H54 (cell line): ENCODE measurements around the gene EFNA5.

Experiments used
- DNase-seq: peaks from one replicate; pipeline ENCODE4 v3.0.0; 2011; ENCODE audit warnings: low spot score, mixed read lengths; ENCODE audit not compliant: insufficient read length
- FAIRE-seq: peaks from 3 replicates; lab custom pipeline; 2011; peaks lifted over from hg19 to GRCh38; lab: Jason Lieb, UNC
- POLR2A ChIP-seq: IDR thresholded peaks from 2 replicates; pipeline ENCODE4 v1.6.1; 2011; ENCODE audit warnings: low read depth, mild to moderate bottlenecking, low read length

EFNA5 gene

GRCh38 chr5:107646418-107646817 lies 24.3 kb downstream of the EFNA5 start:
- no peak for FAIRE-seq
- DNase-seq: no peak
- no peak for TF ChIP-seq POLR2A

GRCh38 chr5:107640568-107640967 lies 30.2 kb downstream of the EFNA5 start:
- TF ChIP-seq POLR2A: no peak
- FAIRE-seq (no peak), DNase-seq (no peak)

- FAIRE-seq: no peak
Observed at GRCh38 chr5:107639990-107640389, 30.7 kb downstream of the EFNA5 start.

GRCh38 chr5:107636555-107636954 lies 34.2 kb downstream of the EFNA5 start:
- DNase-seq (no peak), FAIRE-seq (no peak)
- TF ChIP-seq POLR2A: no peak

More at GRCh38 chr5:107639990-107640389, 30.7 kb downstream of the EFNA5 start:
- DNase-seq: no peak
- TF ChIP-seq POLR2A: no peak

GRCh38 chr5:107636068-107636467 lies 34.7 kb downstream of the EFNA5 start:
- FAIRE-seq (no peak), DNase-seq (no peak)
- TF ChIP-seq POLR2A: no peak

- no peak for TF ChIP-seq POLR2A
- FAIRE-seq (no peak), DNase-seq (no peak)
Observed at GRCh38 chr5:107634981-107635848, 35.5 kb downstream of the EFNA5 start.

- FAIRE-seq: peak; percentile 53
Observed at GRCh38 chr5:107633171-107633901, 37.4 kb downstream of the EFNA5 start.

GRCh38 chr5:107631805-107632362 lies 38.9 kb downstream of the EFNA5 start:
- TF ChIP-seq POLR2A: no peak
- DNase-seq: no peak
- no peak for FAIRE-seq

More at GRCh38 chr5:107633171-107633901, 37.4 kb downstream of the EFNA5 start:
- DNase-seq: peak; percentile 7
- TF ChIP-seq POLR2A: no peak

GRCh38 chr5:107630184-107630583 lies 40.6 kb downstream of the EFNA5 start:
- no peak for TF ChIP-seq POLR2A
- FAIRE-seq (no peak), DNase-seq (no peak)

GRCh38 chr5:107624235-107624634 lies 46.5 kb downstream of the EFNA5 start:
- no peak for DNase-seq
- FAIRE-seq: peak; percentile 11
- no peak for TF ChIP-seq POLR2A

- DNase-seq (no peak), FAIRE-seq (no peak)
- no peak for TF ChIP-seq POLR2A
Observed at GRCh38 chr5:107621089-107621488, 49.6 kb downstream of the EFNA5 start.

- peak; percentile 43 for FAIRE-seq
Observed at GRCh38 chr5:107619781-107620180, 51.0 kb downstream of the EFNA5 start.

GRCh38 chr5:107618242-107618641 lies 52.5 kb downstream of the EFNA5 start:
- DNase-seq (no peak), FAIRE-seq (peak; percentile 91)
- TF ChIP-seq POLR2A: no peak

More at GRCh38 chr5:107619781-107620180, 51.0 kb downstream of the EFNA5 start:
- TF ChIP-seq POLR2A: no peak
- DNase-seq: no peak

- FAIRE-seq (no peak), DNase-seq (no peak)
- TF ChIP-seq POLR2A: no peak
Observed at GRCh38 chr5:107617052-107617451, 53.7 kb downstream of the EFNA5 start.
